Adrenal gland (tissue), 12 donors: ENCODE data around the gene SPAG16. TPM values are rescaled to one million over a fixed set of nuclear protein-coding genes. Genes with fewer than 3 reads are reported as not detected.

Experiments used
- DNase-seq, 7 donors: peaks; one replicate each; pipeline ENCODE4 v3.0.0-alpha.2; 2019 to 2020
- H3K27ac ChIP-seq, 5 donors: fragments of 200-600 bp; sonication (generic) in 4 of 5; 1 replicate in 3 of 5; 2 replicates in 2 of 5; pipeline versions ENCODE4 v1.5.1 to v1.8.0; 2016 to 2020; ENCODE audit warnings: mild to moderate bottlenecking in 1 of 5
- H3K27me3 ChIP-seq: fragments of 200-600 bp; 2 replicates; pipeline ENCODE4 v1.8.0; 2021
- H3K36me3 ChIP-seq, 2 donors: fragments of 200-600 bp; replicated peaks in 1 of 2; 1 replicate in 1 of 2; 2 replicates in 1 of 2; pipeline versions ENCODE4 v1.5.1 to v1.8.0; 2018 to 2022
- H3K4me1 ChIP-seq, 2 donors: fragments of 200-600 bp; replicated peaks in 1 of 2; 1 replicate in 1 of 2; 2 replicates in 1 of 2; pipeline versions ENCODE4 v1.5.1 to v1.8.0; 2018 to 2021
- H3K4me3 ChIP-seq, 4 donors: fragments of 200-600 bp; sonication (generic) in 3 of 4; one replicate each; pipeline ENCODE4 v1.5.1; 2016 to 2018
- H3K9me3 ChIP-seq, 3 donors: fragments of 200-600 bp; sonication (generic) in 1 of 3; replicated peaks in 1 of 3; 1 replicate in 2 of 3; 2 replicates in 1 of 3; pipeline versions ENCODE4 v1.5.1 to v1.8.0; 2016 to 2021
- POLR2A ChIP-seq, 2 donors: fragments of 450-650 bp; IDR thresholded peaks; one replicate each; pipeline ENCODE4 v1.6.1; 2017; ENCODE audit warnings: antibody characterized with exemption in 2 of 2, mild to moderate bottlenecking in 2 of 2, moderate library complexity in 1 of 2
- WGBS, 4 donors: extraction: QIAGEN DNeasy Blood & Tissue Kit in 2 of 4; methylation state at CpG; one replicate each; pipeline versions ENCODE4 v1.1.5 to v1.1.7; 2013 to 2017; 5-methylcytosine and 5-hydroxymethylcytosine counted together
- intact Hi-C, 2 donors: fragments of 100-400 bp; cut with DNase I; formaldehyde crosslinking; loops; one replicate each; pipeline versions ENCODE4 v1.14.1 to v1.15.0; 2022 to 2023
- polyA plus RNA-seq, 3 donors: library from polyadenylated mRNA; stranded (reverse); fragments of 200-250 nt in 2 of 3; fragments of 350-450 nt in 1 of 3; fragmentation: Illumina TruSeq in 1 of 3; extraction: RNeasy Lipid Tissue Mini Kit (QIAGEN cat#74804) in 1 of 3; gene quantifications; one replicate each; pipeline ENCODE4 v1.2.3, GENCODE V29; 2013 to 2014
- total RNA-seq, 9 donors: library from RNA; depleted of rRNA in 4 of 9; stranded (reverse); fragments of >200 nt in 4 of 9; fragments of 120-200 nt in 1 of 9; fragmentation: NEBNext Ultra II Directional in 1 of 9; extraction: Animal tissue kit (Norgen Biotek cat#: 25700) in 1 of 9; gene quantifications; one replicate each; pipeline versions ENCODE4 v1.1.0 to v1.2.4, GENCODE V29; 2013 to 2023
- TF ChIP-seq, protein P1 (sequence below), 6 experiments: fragments of 450-650 bp in 4 of 6; fragments of 200-600 bp in 2 of 6; sonication (generic) in 1 of 6; IDR thresholded peaks; 1 replicate in 5 of 6; 2 replicates in 1 of 6; pipeline versions ENCODE4 v1.5.1 to v1.8.0; 2016 to 2021; ENCODE audit warnings: antibody characterized with exemption in 6 of 6, mild to moderate bottlenecking in 2 of 6, moderate library complexity in 1 of 6
- donor health status: healthy with polysubstance abuse.
- donor health status: Bipolar disorder and iron deficiency.
- donor health status: DM: yes; HTN: yes; CAD: no.
- donor health status: DM: no; HTN: no; CAD: no.
- donor health status: DM: no; HTN: no; CAD: no.
- donor health status: DM: yes; HTN: yes; CAD: no.

The SPAG16 gene
- total and polyA plus RNA-seq, 12 donors = 12.4 to 45.3 (median 21.8) TPM

GRCh38 chr2:213792045-213792444 lies 507.8 kb downstream of the SPAG16 start:
- WGBS, 4 donors = 85 to 96% (median 93%) methylated on average over 3 of the region's 3 CpGs
- Histone ChIP-seq H3K36me3 (no peaks in the 10 kb centered on the region), H3K4me3 (no peak overlapping the region)

GRCh38 chr2:213806125-213806726 lies 522.0 kb downstream of the SPAG16 start:
- intact Hi-C loops = no loop called here
- TF ChIP-seq, protein P1, sequence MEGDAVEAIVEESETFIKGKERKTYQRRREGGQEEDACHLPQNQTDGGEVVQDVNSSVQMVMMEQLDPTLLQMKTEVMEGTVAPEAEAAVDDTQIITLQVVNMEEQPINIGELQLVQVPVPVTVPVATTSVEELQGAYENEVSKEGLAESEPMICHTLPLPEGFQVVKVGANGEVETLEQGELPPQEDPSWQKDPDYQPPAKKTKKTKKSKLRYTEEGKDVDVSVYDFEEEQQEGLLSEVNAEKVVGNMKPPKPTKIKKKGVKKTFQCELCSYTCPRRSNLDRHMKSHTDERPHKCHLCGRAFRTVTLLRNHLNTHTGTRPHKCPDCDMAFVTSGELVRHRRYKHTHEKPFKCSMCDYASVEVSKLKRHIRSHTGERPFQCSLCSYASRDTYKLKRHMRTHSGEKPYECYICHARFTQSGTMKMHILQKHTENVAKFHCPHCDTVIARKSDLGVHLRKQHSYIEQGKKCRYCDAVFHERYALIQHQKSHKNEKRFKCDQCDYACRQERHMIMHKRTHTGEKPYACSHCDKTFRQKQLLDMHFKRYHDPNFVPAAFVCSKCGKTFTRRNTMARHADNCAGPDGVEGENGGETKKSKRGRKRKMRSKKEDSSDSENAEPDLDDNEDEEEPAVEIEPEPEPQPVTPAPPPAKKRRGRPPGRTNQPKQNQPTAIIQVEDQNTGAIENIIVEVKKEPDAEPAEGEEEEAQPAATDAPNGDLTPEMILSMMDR (IDR thresholded peaks at IDR 0.05) = peak in 4 of 6 experiments; percentile 23 to 51 (median 38)
- TF ChIP-seq POLR2A (IDR thresholded peaks at IDR 0.05) = no peak

More at GRCh38 chr2:213792045-213792444, 507.8 kb downstream of the SPAG16 start:
- no peaks in the 10 kb centered on the region for H3K9me3 ChIP-seq
- no peak for TF ChIP-seq POLR2A (IDR thresholded peaks at IDR 0.05)
- no peaks in the 10 kb centered on the region for H3K27me3 ChIP-seq
- no peak overlapping the region for H3K27ac ChIP-seq
- H3K4me1 ChIP-seq = no peaks in the 10 kb centered on the region
- no peak for DNase-seq
- intact Hi-C loops = no loop called here

GRCh38 chr2:213816583-213816982 lies 532.3 kb downstream of the SPAG16 start:
- H3K4me3 ChIP-seq = no peak overlapping the region
- DNase-seq = no peak
- intact Hi-C loops = no loop called here
- H3K4me1 ChIP-seq = no peaks in the 10 kb centered on the region
- no peaks in the 10 kb centered on the region for H3K9me3 ChIP-seq
- no peaks in the 10 kb centered on the region for H3K36me3 ChIP-seq
- TF ChIP-seq, protein P1 (IDR thresholded peaks at IDR 0.05) = no peak
- no peak for TF ChIP-seq POLR2A (IDR thresholded peaks at IDR 0.05)
- no peak overlapping the region for H3K27ac ChIP-seq
- no peaks in the 10 kb centered on the region for H3K27me3 ChIP-seq

More at GRCh38 chr2:213806125-213806726, 522.0 kb downstream of the SPAG16 start:
- no peaks in the 10 kb centered on the region for H3K36me3 ChIP-seq
- H3K9me3 ChIP-seq = no peaks in the 10 kb centered on the region
- no peaks in the 10 kb centered on the region for H3K4me1 ChIP-seq
- 27 to 50% (median 36%) methylated on average over 1 of the region's 1 CpG for WGBS, 4 donors
- no peak overlapping the region for H3K27ac ChIP-seq
- no peak overlapping the region for H3K4me3 ChIP-seq
- H3K27me3 ChIP-seq = no peaks in the 10 kb centered on the region
- no peak for DNase-seq

- DNase-seq = no peak
- 13 to 31% (median 20%) methylated on average over 1 of the region's 1 CpG for WGBS, 4 donors
- Histone ChIP-seq H3K4me1 (no peaks in the 10 kb centered on the region), H3K27me3 (no peaks in the 10 kb centered on the region), H3K27ac (no peak overlapping the region), H3K9me3 (no peaks in the 10 kb centered on the region), H3K36me3 (no peaks in the 10 kb centered on the region), H3K4me3 (no peak overlapping the region)
- intact Hi-C loops = no loop called here
- TF ChIP-seq POLR2A (IDR thresholded peaks at IDR 0.05) = no peak
- TF ChIP-seq, protein P1 (IDR thresholded peaks at IDR 0.05) = no peak
Observed at GRCh38 chr2:213818436-213818835, 534.2 kb downstream of the SPAG16 start.

DNA sequence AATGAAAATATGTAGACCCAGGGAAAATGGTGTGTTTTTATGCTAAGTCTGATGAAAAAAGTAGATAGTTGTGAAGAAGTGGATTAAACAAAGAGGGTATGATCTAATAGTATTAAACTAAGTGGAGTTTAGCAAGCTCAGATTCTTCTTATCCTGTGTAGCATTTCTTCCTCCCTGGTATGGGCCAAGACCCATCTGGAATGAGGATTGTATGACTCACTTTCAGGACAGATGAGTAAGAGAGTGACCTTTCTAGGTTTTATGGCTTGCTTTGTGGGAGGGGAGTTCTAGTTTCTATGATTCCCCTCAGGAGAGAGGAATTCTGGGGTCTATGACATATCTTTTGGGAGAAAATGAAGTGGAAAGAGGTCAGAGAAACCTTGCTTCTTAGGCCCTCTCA lies 550.1 kb downstream of the SPAG16 start:
- H3K27ac ChIP-seq = peak overlapping the region in 1 of 5 donors; percentile 20
- no peaks in the 10 kb centered on the region for H3K27me3 ChIP-seq
- intact Hi-C loops = no loop called here
- H3K4me1 ChIP-seq = peaks cover 0 to 4% of the 10 kb centered on the region in 2 donors
- H3K4me3 ChIP-seq = no peak overlapping the region
- DNase-seq = no peak
- H3K36me3 ChIP-seq = no peaks in the 10 kb centered on the region
- H3K9me3 ChIP-seq = no peaks in the 10 kb centered on the region
- TF ChIP-seq, protein P1 (IDR thresholded peaks at IDR 0.05) = no peak
- TF ChIP-seq POLR2A (IDR thresholded peaks at IDR 0.05) = no peak
